Gastroesophageal sphincter (tissue), 4 donors: Measurements from ENCODE around the gene NFATC3. TPM values are rescaled to one million over a fixed set of nuclear protein-coding genes. Genes with fewer than 3 reads are reported as not detected.
"Not testable (repeated sequence)": the region's sequence is repeated elsewhere in the genome, so short reads cannot be mapped to it uniquely, and the experiment has no call there.

ENCODE experiments used
- ATAC-seq: fragments of 150-250 bp; one replicate; pipeline ENCODE4 v1.9.1; 2016; ENCODE audit warnings: mild to moderate bottlenecking, moderate library complexity
- H3K27ac ChIP-seq, 4 donors: fragments of 200-600 bp; sonication (generic) in 3 of 4; 1 replicate in 3 of 4; 2 replicates in 1 of 4; pipeline ENCODE4 v1.5.1; 2016 to 2019
- H3K27me3 ChIP-seq: fragments of 200-600 bp; sonication (generic); one replicate; pipeline ENCODE4 v1.5.1; 2019
- H3K36me3 ChIP-seq, 2 donors: fragments of 200-600 bp; sonication (generic); one replicate each; pipeline ENCODE4 v1.5.1; 2019; ENCODE audit warnings: control low read depth in 1 of 2
- H3K4me1 ChIP-seq, 3 donors: fragments of 200-600 bp; sonication (generic); 1 replicate in 2 of 3; 2 replicates in 1 of 3; pipeline ENCODE4 v1.5.1; 2016 to 2019; ENCODE audit warnings: control low read depth in 2 of 3
- H3K4me3 ChIP-seq, 2 donors: fragments of 200-600 bp; sonication (generic); one replicate each; pipeline ENCODE4 v1.5.1; 2019; ENCODE audit warnings: mild to moderate bottlenecking in 1 of 2, moderate library complexity in 1 of 2
- H3K9me3 ChIP-seq, 3 donors: fragments of 200-600 bp; sonication (generic); one replicate each; pipeline ENCODE4 v1.5.1; 2017 to 2019; ENCODE audit warnings: control low read depth in 2 of 3
- CTCF ChIP-seq, 4 experiments: fragments of 200-600 bp in 2 of 4; fragments of 450-650 bp in 2 of 4; sonication (generic) in 1 of 4; IDR thresholded peaks; one replicate each; pipeline ENCODE4 v1.5.1; 2017 to 2019; ENCODE audit warnings: antibody characterized with exemption in 4 of 4, mild to moderate bottlenecking in 2 of 4, moderate library complexity in 2 of 4
- EP300 ChIP-seq: sonication (generic); formaldehyde crosslinking; IDR thresholded peaks from one replicate; pipeline ENCODE4 v1.6.1; 2017; ENCODE audit warnings: antibody characterized with exemption, mild to moderate bottlenecking
- POLR2A ChIP-seq, 2 donors: fragments of 450-650 bp; IDR thresholded peaks; one replicate each; pipeline ENCODE4 v1.6.1; 2017; ENCODE audit warnings: antibody characterized with exemption in 2 of 2, mild to moderate bottlenecking in 2 of 2, moderate library complexity in 1 of 2
- POLR2AphosphoS5 ChIP-seq: sonication (generic); formaldehyde crosslinking; IDR thresholded peaks from one replicate; pipeline ENCODE4 v1.6.1; 2017; ENCODE audit warnings: antibody characterized with exemption
- WGBS, 2 donors: methylation state at CpG; one replicate each; pipeline ENCODE4 v1.1.5; 2018; ENCODE audit warnings: low coverage in 1 of 2; 5-methylcytosine and 5-hydroxymethylcytosine counted together
- total RNA-seq, 4 donors: library from RNA; depleted of rRNA; stranded (reverse); fragments of >200 nt; gene quantifications; one replicate each; pipeline ENCODE4 v1.1.0, GENCODE V29; 2016

The NFATC3 gene
- total RNA-seq, 4 donors from 2014 or later = 42.4 to 50.6 (median 49.3) TPM

GRCh38 chr16:68111379-68111778 lies 26.2 kb downstream of the NFATC3 start:
- Histone ChIP-seq H3K4me1 (peaks cover 0 to 10% (median 0%) of the 10 kb centered on the region in 3 donors), H3K27me3 (no peaks in the 10 kb centered on the region), H3K9me3 (peaks cover 0 to 11% (median 0%) of the 10 kb centered on the region in 3 donors), H3K4me3 (no peak overlapping the region), H3K27ac (no peak overlapping the region), H3K36me3 (no peaks in the 10 kb centered on the region)
- WGBS, 2 donors = 46 to 72% methylated on average over 2 of the region's 2 CpGs
- ATAC-seq = no peak
- TF ChIP-seq POLR2A (IDR thresholded peaks at IDR 0.05) = no peak
- no peak for TF ChIP-seq POLR2AphosphoS5
- TF ChIP-seq CTCF (IDR thresholded peaks at IDR 0.05) = no peak
- TF ChIP-seq EP300 = no peak

- TF ChIP-seq EP300 (no peak), POLR2AphosphoS5 (no peak), CTCF (IDR thresholded peaks at IDR 0.05) (no peak)
- Histone ChIP-seq H3K4me3 (no peak overlapping the region), H3K36me3 (no peaks in the 10 kb centered on the region), H3K27ac (no peak overlapping the region), H3K27me3 (no peaks in the 10 kb centered on the region), H3K9me3 (peaks cover 0 to 11% (median 0%) of the 10 kb centered on the region in 3 donors), H3K4me1 (peaks cover 0 to 18% (median 0%) of the 10 kb centered on the region in 3 donors)
- WGBS, 2 donors = 70% methylated on average over 1 of the region's 5 CpGs; no CpG with 5 or more reads in 1 of the 2 donors
- ATAC-seq = no peak
These were observed 28.0 kb downstream of the NFATC3 start for GRCh38 chr16:68113059-68113761.

- Histone ChIP-seq H3K27ac (no peak overlapping the region), H3K4me1 (peaks cover 0 to 18% (median 0%) of the 10 kb centered on the region in 3 donors), H3K9me3 (peaks cover 0 to 5% (median 0%) of the 10 kb centered on the region in 3 donors), H3K36me3 (no peaks in the 10 kb centered on the region), H3K4me3 (no peak overlapping the region), H3K27me3 (no peaks in the 10 kb centered on the region)
- no peak for TF ChIP-seq POLR2AphosphoS5
- TF ChIP-seq EP300 = no peak
- no peak for TF ChIP-seq POLR2A (IDR thresholded peaks at IDR 0.05)
- no peak for TF ChIP-seq CTCF (IDR thresholded peaks at IDR 0.05)
- 82 to 100% methylated on average over 1 to 5 of the region's 12 CpGs for WGBS, 2 donors
- no peak for ATAC-seq
These were observed 28.6 kb downstream of the NFATC3 start for GRCh38 chr16:68113765-68114240.

- H3K36me3 ChIP-seq, ATAC-seq, H3K9me3 ChIP-seq, H3K27ac ChIP-seq, H3K27me3 ChIP-seq, H3K4me3 ChIP-seq: not testable (repeated sequence)
- WGBS, 2 donors = 95 to 100% methylated on average over 7 to 8 of the region's 8 CpGs
- peaks cover 0 to 18% (median 0%) of the 10 kb centered on the region in 3 donors for H3K4me1 ChIP-seq
These were observed 29.8 kb downstream of the NFATC3 start for GRCh38 chr16:68114939-68115338.

GRCh38 chr16:68115851-68116250 lies 30.7 kb downstream of the NFATC3 start:
- H3K9me3 ChIP-seq = no peaks in the 10 kb centered on the region
- peaks cover 0 to 18% (median 0%) of the 10 kb centered on the region in 3 donors for H3K4me1 ChIP-seq
- no peaks in the 10 kb centered on the region for H3K36me3 ChIP-seq
- no peak overlapping the region for H3K27ac ChIP-seq
- no peak overlapping the region for H3K4me3 ChIP-seq
- no peak for ATAC-seq
- no peaks in the 10 kb centered on the region for H3K27me3 ChIP-seq
- WGBS, 2 donors = 73 to 76% methylated on average over 2 of the region's 2 CpGs
- no peak for TF ChIP-seq POLR2A (IDR thresholded peaks at IDR 0.05)
- no peak for TF ChIP-seq EP300
- no peak for TF ChIP-seq POLR2AphosphoS5
- TF ChIP-seq CTCF (IDR thresholded peaks at IDR 0.05) = no peak
